HCT116 (cell line): ENCODE measurements around the gene HUNK. TPM values are rescaled to one million over a fixed set of nuclear protein-coding genes. Genes with fewer than 3 reads are reported as not detected.

Experiments used
- ATAC-seq: fragments of 200-7000 bp; cut with Tn5 transposase; 2 replicates; pipeline ENCODE4 v1.9.1; 2020; ENCODE audit warnings: mild to moderate bottlenecking, moderate library complexity
- BruUV-seq: library from RNA; stranded (reverse); fragments of 400-500 nt; replicated peaks from 2 replicates; lab custom pipeline; 2021; lab: Mats Ljungman, UMichigan
- CTCF ChIA-PET: fragments of 300-600 bp; sonication (Branson Sonifier 250); formaldehyde crosslinking; loops from one replicate; lab custom pipeline; 2021; ENCODE audit warnings: antibody characterized with exemption; lab: Charles Lee
- POLR2A ChIA-PET: fragments of 300-600, 350-600 bp; sonication (Branson Sonifier 250); formaldehyde crosslinking; loops from one replicate; lab custom pipeline; 2021; ENCODE audit warnings: antibody characterized with exemption; lab: Charles Lee
- RAD21 ChIA-PET, 2 experiments: fragments of 300-600 bp; sonication (Branson Sonifier 250); formaldehyde crosslinking; loops; one replicate each; lab custom pipeline; 2023; ENCODE audit warnings: low total read pairs in 2 of 2; ENCODE audit not compliant: uncharacterized antibody in 2 of 2, unreplicated experiment in 2 of 2, low non-redundant PET in 1 of 2; lab: Charles Lee
- DNase-seq: peaks from one replicate; pipeline ENCODE4 v3.0.0-alpha.2; 2010; ENCODE audit warnings: low read depth, low spot score
- H2AFZ ChIP-seq: fragments of 200-600 bp; shearing (Covaris generic), sonication (generic); 2 replicates; pipeline ENCODE4 v1.6.1; 2017; ENCODE audit warnings: low read depth, mixed run types, mixed read lengths, antibody characterized with exemption, low read length; ENCODE audit not compliant: poor library complexity, severe bottlenecking
- H3K27ac ChIP-seq: 2 replicates; pipeline ENCODE4 v1.5.1; 2012; ENCODE audit warnings: low read depth, low read length
- H3K27me3 ChIP-seq: fragments of 200-600 bp; sonication (generic); 2 replicates; pipeline ENCODE4 v1.6.1; 2016; ENCODE audit warnings: mixed run types, low read length, mixed read lengths; ENCODE audit not compliant: insufficient read depth
- H3K36me3 ChIP-seq, 2 experiments: fragments of 200-500 bp in 1 of 2; fragments of 200-600 bp in 1 of 2; sonication (Bioruptor generic) in 1 of 2; sonication (generic) in 1 of 2; 2 replicates each; pipeline versions ENCODE4 v1.5.1 to v1.6.1; 2014 to 2016; ENCODE audit warnings: low read length in 2 of 2, inconsistent platforms in 1 of 2, mixed read lengths in 1 of 2, mixed run types in 1 of 2; ENCODE audit not compliant: insufficient read depth in 2 of 2, control insufficient read depth in 1 of 2
- H3K4me1 ChIP-seq, 2 experiments: fragments of 200-600 bp in 1 of 2; sonication (generic) in 1 of 2; 2 replicates each; pipeline versions ENCODE4 v1.5.1 to v1.6.1; 2012 to 2017; ENCODE audit warnings: low read length in 2 of 2, inconsistent platforms in 1 of 2, mild to moderate bottlenecking in 1 of 2, mixed read lengths in 1 of 2, mixed run types in 1 of 2, moderate library complexity in 1 of 2; ENCODE audit not compliant: insufficient read depth in 2 of 2, control insufficient read depth in 1 of 2
- H3K4me2 ChIP-seq: fragments of 200-600 bp; sonication (generic); 2 replicates; pipeline ENCODE4 v1.6.1; 2017; ENCODE audit warnings: mixed run types, low read length, mixed read lengths
- H3K4me3 ChIP-seq, 2 experiments: fragments of 200-600 bp in 1 of 2; sonication (generic) in 1 of 2; replicated peaks in 1 of 2; 2 replicates each; pipeline ENCODE4 v1.5.1; 2011 to 2016; ENCODE audit warnings: low read length in 2 of 2, control low read depth in 1 of 2, low read depth in 1 of 2, mild to moderate bottlenecking in 1 of 2, mixed read lengths in 1 of 2, mixed run types in 1 of 2
- H3K79me2 ChIP-seq: fragments of 200-600 bp; sonication (generic); 2 replicates; pipeline ENCODE4 v1.6.1; 2017; ENCODE audit warnings: mild to moderate bottlenecking, mixed run types, low read length, moderate library complexity, mixed read lengths; ENCODE audit not compliant: insufficient read depth
- H3K9ac ChIP-seq: fragments of 200-600 bp; sonication (generic); 2 replicates; pipeline ENCODE4 v1.6.1; 2016; ENCODE audit warnings: low read length, mixed read lengths
- H3K9me2 ChIP-seq: fragments of 200-600 bp; sonication (generic), shearing (Covaris generic); 2 replicates; pipeline ENCODE4 v1.6.1; 2017; ENCODE audit warnings: mixed run types, mild to moderate bottlenecking, moderate library complexity; ENCODE audit not compliant: insufficient read depth
- H3K9me3 ChIP-seq, 2 experiments: fragments of 200-500 bp in 1 of 2; fragments of 200-600 bp in 1 of 2; sonication (Bioruptor generic) in 1 of 2; sonication (generic) in 1 of 2; 2 replicates each; pipeline ENCODE4 v1.6.1; 2014 to 2017; ENCODE audit warnings: low read length in 2 of 2, mixed read lengths in 2 of 2, inconsistent platforms in 1 of 2, low read depth in 1 of 2, mild to moderate bottlenecking in 1 of 2, mixed run types in 1 of 2, moderate library complexity in 1 of 2; ENCODE audit not compliant: control insufficient read depth in 1 of 2, insufficient read depth in 1 of 2
- H4K20me1 ChIP-seq: fragments of 200-600 bp; sonication (generic), shearing (Covaris generic); 2 replicates; pipeline ENCODE4 v1.6.1; 2017; ENCODE audit warnings: mixed run types, mild to moderate bottlenecking, moderate library complexity; ENCODE audit not compliant: insufficient read depth
- ATF3 ChIP-seq: IDR thresholded peaks from 2 replicates; pipeline ENCODE4 v1.6.1; 2012
- CBX3 ChIP-seq: IDR thresholded peaks from 2 replicates; pipeline ENCODE4 v1.6.1; 2012; ENCODE audit warnings: low read depth
- CEBPB ChIP-seq: IDR thresholded peaks from 2 replicates; pipeline ENCODE4 v1.6.1; 2012; ENCODE audit warnings: low read depth
- EGR1 ChIP-seq: IDR thresholded peaks from 2 replicates; pipeline ENCODE4 v1.6.1; 2012; ENCODE audit warnings: low read depth
- EZH2 ChIP-seq: fragments of 200-600 bp; sonication (generic); IDR thresholded peaks from 2 replicates; pipeline ENCODE4 v1.6.1; 2017; ENCODE audit warnings: antibody characterized with exemption, mixed run types
- EZH2phosphoT487 ChIP-seq: fragments of 200-600 bp; IDR thresholded peaks from 2 replicates; pipeline ENCODE4 v1.6.1; 2018; ENCODE audit warnings: antibody characterized with exemption, borderline replicate concordance
- POLR2A ChIP-seq: IDR thresholded peaks from 2 replicates; pipeline ENCODE4 v1.7.0; 2011; ENCODE audit warnings: borderline replicate concordance; ENCODE audit not compliant: insufficient read depth, insufficient read length; ENCODE audit errors: extremely low read depth
- POLR2AphosphoS5 ChIP-seq: IDR thresholded peaks from 2 replicates; pipeline ENCODE4 v1.6.1; 2011; ENCODE audit warnings: mild to moderate bottlenecking, low read depth, low read length, moderate library complexity
- RAD21 ChIP-seq: IDR thresholded peaks from 2 replicates; pipeline ENCODE4 v1.6.1; 2012; ENCODE audit warnings: low read depth, mild to moderate bottlenecking
- REST ChIP-seq: IDR thresholded peaks from 2 replicates; pipeline ENCODE4 v1.6.1; 2012; ENCODE audit warnings: low read depth
- SP1 ChIP-seq: IDR thresholded peaks from 2 replicates; pipeline ENCODE4 v1.6.1; 2012; ENCODE audit warnings: low read depth
- SRF ChIP-seq: IDR thresholded peaks from 2 replicates; pipeline ENCODE4 v1.6.1; 2012; ENCODE audit warnings: low read depth
- TCF7L2 ChIP-seq: IDR thresholded peaks from 2 replicates; pipeline ENCODE4 v1.7.0; 2011; ENCODE audit warnings: borderline replicate concordance, inconsistent platforms; ENCODE audit not compliant: insufficient read depth, insufficient read length; ENCODE audit errors: extremely low read depth
- YY1 ChIP-seq: IDR thresholded peaks from 2 replicates; pipeline ENCODE4 v1.6.1; 2011; ENCODE audit warnings: low read length, low read depth, moderate library complexity, mild to moderate bottlenecking; ENCODE audit not compliant: insufficient replicate concordance; ENCODE audit errors: extremely low read depth
- ZFX ChIP-seq: fragments of 450-650 bp; IDR thresholded peaks from 2 replicates; pipeline ENCODE4 v1.6.1; 2017
- ZNF274 ChIP-seq: fragments of 200-500 bp; sonication (Bioruptor generic); IDR thresholded peaks from 2 replicates; pipeline ENCODE4 v1.6.1; 2014; ENCODE audit warnings: mild to moderate bottlenecking, low read depth, low read length, inconsistent platforms
- intact Hi-C: fragments of 100-400 bp; cut with micrococcal nuclease; formaldehyde crosslinking; loops from 2 replicates; pipeline ENCODE4 v1.10.0; 2022
- total RNA-seq: library from RNA; stranded (reverse); gene quantifications from one replicate; pipeline ENCODE4 v1.2.1, GENCODE V29; 2021; ENCODE audit not compliant: unreplicated experiment
- TF ChIP-seq, protein P1 (sequence below): IDR thresholded peaks from 2 replicates; pipeline ENCODE4 v1.6.1; 2012

Gene HUNK
- total RNA-seq, 1 experiment from 2014 or later: not detected

DNA sequence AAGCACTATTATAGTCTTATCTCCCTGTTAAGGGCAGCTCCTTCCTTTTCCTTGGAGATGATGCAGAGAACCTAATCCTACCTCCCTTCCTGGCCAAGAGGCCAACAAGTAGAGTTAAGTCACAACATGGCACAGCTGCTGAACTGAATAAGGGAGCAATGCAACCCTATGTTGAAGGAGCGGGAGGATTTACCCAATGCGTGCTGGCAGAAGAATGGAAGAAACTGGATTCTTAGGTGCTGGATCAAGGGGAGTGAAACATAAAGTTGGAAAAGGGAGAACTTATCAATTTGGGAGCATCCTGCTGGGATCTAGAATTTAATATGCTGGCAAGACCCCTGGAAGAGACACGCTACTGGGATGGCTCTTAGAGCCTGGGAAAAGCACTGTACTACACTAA, 12.0 kb upstream of the HUNK start (continued):
- TF ChIP-seq REST (no peak), ZNF274 (no peak), YY1 (no peak), EZH2phosphoT487 (no peak), CBX3 (no peak), ATF3 (no peak)

DNA sequence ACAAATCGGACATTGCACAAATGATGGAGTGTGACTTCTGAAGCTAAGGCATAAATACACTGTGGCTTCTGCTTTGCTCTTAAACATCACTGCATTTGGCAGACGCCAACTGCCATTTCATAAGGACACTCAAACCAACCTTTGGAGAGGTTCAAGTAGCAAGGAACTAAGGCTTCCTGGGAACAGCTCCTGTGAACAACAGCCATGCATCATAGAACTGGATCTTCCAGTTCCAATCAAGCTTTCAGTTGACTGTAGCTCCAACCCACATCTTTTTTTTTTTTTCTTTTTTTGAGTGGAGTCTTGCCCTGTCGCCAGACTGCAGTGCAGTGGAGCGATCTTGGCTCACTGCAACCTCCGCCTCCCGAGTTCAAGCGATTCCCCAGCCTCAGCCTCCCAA, 10.7 kb upstream of the HUNK start:
- H3K27me3 ChIP-seq: no peaks in the 10 kb centered on the region
- no peaks in the 10 kb centered on the region for H3K36me3 ChIP-seq
- no peak overlapping the region for H3K4me3 ChIP-seq
- ATAC-seq (no peak), DNase-seq (no peak)
- no peak for TF ChIP-seq CEBPB
- TF ChIP-seq TCF7L2: no peak
- no peak for TF ChIP-seq REST
- no peak for TF ChIP-seq SP1
- TF ChIP-seq POLR2A: no peak
- no peak for TF ChIP-seq SRF
- TF ChIP-seq CBX3: no peak
- TF ChIP-seq EZH2: no peak
- TF ChIP-seq EGR1: no peak
- no peak for TF ChIP-seq RAD21
- no peak for TF ChIP-seq ZFX
- no peak for TF ChIP-seq POLR2AphosphoS5
- TF ChIP-seq, protein P1, sequence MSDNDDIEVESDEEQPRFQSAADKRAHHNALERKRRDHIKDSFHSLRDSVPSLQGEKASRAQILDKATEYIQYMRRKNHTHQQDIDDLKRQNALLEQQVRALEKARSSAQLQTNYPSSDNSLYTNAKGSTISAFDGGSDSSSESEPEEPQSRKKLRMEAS: no peak
- H3K4me1 ChIP-seq: no peaks in the 10 kb centered on the region
- intact Hi-C loops: no loop called here
- H3K9ac ChIP-seq: no peak overlapping the region
- no peaks in the 10 kb centered on the region for H3K9me3 ChIP-seq
- ChIA-PET RAD21 (no interaction called here), POLR2A (no interaction called here), CTCF (interaction anchor here (1.2 kb wide), 1 partner anchor 396 kb away, joined by 3 read pairs; no protein-coding TSS in a partner anchor)
- H4K20me1 ChIP-seq: no peaks in the 10 kb centered on the region
- no TSS peak for BruUV-seq
- H2AFZ ChIP-seq: no peak overlapping the region
- no peak overlapping the region for H3K27ac ChIP-seq
- no peak overlapping the region for H3K4me2 ChIP-seq
- no peaks in the 10 kb centered on the region for H3K9me2 ChIP-seq
- H3K79me2 ChIP-seq: no peaks in the 10 kb centered on the region
